Activated CD4-positive, alpha-beta memory T cell treated with anti-CD3 and anti-CD28 coated beads, Interleukin-2, amount 10 ng/mL, durations not matched to agents 7 days and 5 days (primary cell): ENCODE results near the gene MYO7A. TPM values are rescaled to one million over a fixed set of nuclear protein-coding genes. Genes with fewer than 3 reads are reported as not detected.
A peak's percentile ranks its signal among the peaks of the same experiment; 100 is the strongest.

Source experiments
- CTCF ChIA-PET: fragments of 350-600 bp; sonication (Branson Sonifier 250); formaldehyde crosslinking; loops from one replicate; lab custom pipeline; 2021; ENCODE audit warnings: antibody characterized with exemption, inconsistent platforms; lab: Charles Lee
- POLR2A ChIA-PET: fragments of 350-600 bp; sonication (Branson Sonifier 250); formaldehyde crosslinking; loops from one replicate; lab custom pipeline; 2021; ENCODE audit warnings: antibody characterized with exemption; lab: Charles Lee
- DNase-seq: peaks from one replicate; pipeline ENCODE4 v3.0.0-alpha.2; 2020
- H3K27ac Mint-ChIP-seq: one replicate; pipeline ENCODE4 v1.8.0; 2021; ENCODE audit warnings: mild to moderate bottlenecking, mixed read lengths
- H3K27me3 Mint-ChIP-seq: one replicate; pipeline ENCODE4 v1.8.0; 2021; ENCODE audit warnings: mixed read lengths
- H3K36me3 Mint-ChIP-seq: one replicate; pipeline ENCODE4 v1.8.0; 2021; ENCODE audit warnings: low read depth, mixed read lengths
- H3K4me1 Mint-ChIP-seq: one replicate; pipeline ENCODE4 v1.8.0; 2021; ENCODE audit warnings: mixed read lengths
- H3K4me3 Mint-ChIP-seq: one replicate; pipeline ENCODE4 v1.8.0; 2021; ENCODE audit warnings: mild to moderate bottlenecking, mixed read lengths
- H3K9me3 Mint-ChIP-seq: one replicate; pipeline ENCODE4 v1.8.0; 2021; ENCODE audit warnings: mixed read lengths
- total RNA-seq, 2 experiments: library from RNA; stranded (reverse); gene quantifications; one replicate each; pipeline ENCODE4 v1.2.3, GENCODE V29; 2021

MYO7A gene
- total RNA-seq = under 1 TPM; 0.35 to 0.50 TPM

DNA sequence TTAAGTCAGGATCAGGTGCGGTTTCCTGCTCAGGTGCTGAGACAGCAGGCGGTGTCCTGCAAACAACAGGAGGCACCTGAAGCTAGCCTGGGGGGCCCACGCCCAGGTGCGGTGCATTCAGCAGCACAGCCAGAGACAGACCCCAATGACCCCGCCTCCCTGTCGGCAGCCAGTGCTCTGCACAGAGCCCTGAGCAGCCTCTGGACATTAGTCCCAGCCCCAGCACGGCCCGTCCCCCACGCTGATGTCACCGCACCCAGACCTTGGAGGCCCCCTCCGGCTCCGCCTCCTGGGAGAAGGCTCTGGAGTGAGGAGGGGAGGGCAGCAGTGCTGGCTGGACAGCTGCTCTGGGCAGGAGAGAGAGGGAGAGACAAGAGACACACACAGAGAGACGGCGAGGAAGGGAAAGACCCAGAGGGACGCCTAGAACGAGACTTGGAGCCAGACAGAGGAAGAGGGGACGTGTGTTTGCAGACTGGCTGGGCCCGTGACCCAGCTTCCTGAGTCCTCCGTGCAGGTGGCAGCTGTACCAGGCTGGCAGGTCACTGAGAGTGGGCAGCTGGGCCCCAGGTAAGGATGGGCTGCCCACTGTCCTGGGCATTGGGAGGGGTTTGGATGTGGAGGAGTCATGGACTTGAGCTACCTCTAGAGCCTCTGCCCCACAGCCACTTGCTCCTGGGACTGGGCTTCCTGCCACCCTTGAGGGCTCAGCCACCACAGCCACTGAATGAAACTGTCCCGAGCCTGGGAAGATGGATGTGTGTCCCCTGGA is at the start of gene MYO7A:
MYO7A (plus strand) TSS at position 327 of the 772 bp plus-strand sequence. CDS start 2,389 bp downstream, outside the sequence.
- ChIA-PET POLR2A (interaction anchor here (0.6 to 1.1 kb wide), 2 partner anchors 59 to 1219 kb away, joined by 3 read pairs; no protein-coding TSS in a partner anchor), CTCF (interaction anchor here (0.9 to 3.5 kb wide), 24 partner anchors 9 to 491 kb away, joined by 3 to 91 read pairs (median 6); no protein-coding TSS in a partner anchor)
- H3K4me1 Mint-ChIP-seq = peaks cover 4% of the 10 kb centered on the region
- peak within 1 kb of the TSS; percentile 39 for H3K4me3 Mint-ChIP-seq
- H3K27me3 Mint-ChIP-seq = peaks cover 3% of the 10 kb centered on the region
- H3K27ac Mint-ChIP-seq = no peak within 1 kb of the TSS
- H3K36me3 Mint-ChIP-seq = no peaks in the 10 kb centered on the region
- no peak for DNase-seq
- no peaks in the 10 kb centered on the region for H3K9me3 Mint-ChIP-seq

DNA sequence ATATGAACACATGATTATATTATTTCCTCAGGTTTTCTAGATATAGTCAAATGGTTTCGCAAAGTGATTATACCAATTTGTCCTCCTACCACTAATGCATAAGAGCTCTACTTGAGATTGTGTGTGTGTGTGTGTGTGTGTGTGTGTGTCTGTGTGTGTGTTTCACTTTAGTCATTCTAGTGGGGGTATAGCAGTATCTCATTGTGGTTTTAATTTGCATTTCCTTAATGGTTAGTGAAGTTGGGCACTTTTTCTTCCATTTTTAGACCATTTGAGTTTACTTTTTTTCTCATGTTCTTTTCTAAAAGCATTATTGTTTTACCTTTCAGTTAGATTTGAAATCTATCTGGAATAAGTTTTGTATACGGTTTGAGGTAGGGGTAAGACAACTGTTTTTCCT is 48.4 kb upstream of the MYO7A start:
- Mint-ChIP-seq H3K36me3 (no peaks in the 10 kb centered on the region), H3K27ac (no peak overlapping the region), H3K9me3 (no peaks in the 10 kb centered on the region), H3K27me3 (peaks cover 11% of the 10 kb centered on the region), H3K4me1 (peaks cover 15% of the 10 kb centered on the region), H3K4me3 (no peak overlapping the region)
- no peak for DNase-seq
- ChIA-PET POLR2A (no interaction called here), CTCF (interaction anchor here (1.2 kb wide), 1 partner anchor 14 kb away, joined by 4 read pairs; no protein-coding TSS in a partner anchor)

- H3K36me3 Mint-ChIP-seq = no peaks in the 10 kb centered on the region
- CTCF ChIA-PET = interaction anchor here (1.2 to 2.7 kb wide), 2 partner anchors 11 to 13 kb away, joined by 4 to 26 read pairs; no protein-coding TSS in a partner anchor
- no peak overlapping the region for H3K4me3 Mint-ChIP-seq
- no peaks in the 10 kb centered on the region for H3K9me3 Mint-ChIP-seq
- DNase-seq = no peak
- POLR2A ChIA-PET = no interaction called here
- peaks cover 15% of the 10 kb centered on the region for H3K4me1 Mint-ChIP-seq
- no peak overlapping the region for H3K27ac Mint-ChIP-seq
- H3K27me3 Mint-ChIP-seq = peaks cover 11% of the 10 kb centered on the region
Measured at GRCh38 chr11:77080643-77081210, 47.3 kb upstream of the MYO7A start.

DNA sequence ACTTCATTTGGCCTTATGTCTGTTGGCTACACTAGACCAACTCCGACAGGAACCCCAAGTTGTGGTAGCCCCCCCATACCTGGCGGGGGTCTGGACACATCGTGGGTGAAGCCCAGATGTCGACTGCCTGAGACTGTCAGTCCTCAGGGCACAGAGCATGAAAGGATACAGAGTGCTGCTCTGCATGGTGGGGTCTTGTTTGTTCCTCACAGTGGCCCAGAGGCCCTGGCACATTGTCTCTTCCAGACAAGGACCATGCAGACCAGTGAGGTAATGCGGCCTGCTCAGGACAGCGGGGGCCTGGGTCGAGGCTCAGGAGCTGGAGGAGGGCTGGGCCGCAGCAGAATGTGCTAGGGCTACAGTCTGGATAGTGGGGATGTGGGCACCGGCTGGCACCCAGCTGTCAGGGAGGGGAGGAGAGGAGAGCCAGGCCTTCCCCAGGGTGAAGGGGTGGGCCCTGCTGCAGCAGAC is 46.6 kb upstream of the MYO7A start:
- no peak overlapping the region for H3K27ac Mint-ChIP-seq
- POLR2A ChIA-PET = interaction anchor here (0.9 to 1.7 kb wide), 3 partner anchors 8 to 17 kb away, joined by 3 to 12 read pairs (median 10); no protein-coding TSS in a partner anchor

DNA sequence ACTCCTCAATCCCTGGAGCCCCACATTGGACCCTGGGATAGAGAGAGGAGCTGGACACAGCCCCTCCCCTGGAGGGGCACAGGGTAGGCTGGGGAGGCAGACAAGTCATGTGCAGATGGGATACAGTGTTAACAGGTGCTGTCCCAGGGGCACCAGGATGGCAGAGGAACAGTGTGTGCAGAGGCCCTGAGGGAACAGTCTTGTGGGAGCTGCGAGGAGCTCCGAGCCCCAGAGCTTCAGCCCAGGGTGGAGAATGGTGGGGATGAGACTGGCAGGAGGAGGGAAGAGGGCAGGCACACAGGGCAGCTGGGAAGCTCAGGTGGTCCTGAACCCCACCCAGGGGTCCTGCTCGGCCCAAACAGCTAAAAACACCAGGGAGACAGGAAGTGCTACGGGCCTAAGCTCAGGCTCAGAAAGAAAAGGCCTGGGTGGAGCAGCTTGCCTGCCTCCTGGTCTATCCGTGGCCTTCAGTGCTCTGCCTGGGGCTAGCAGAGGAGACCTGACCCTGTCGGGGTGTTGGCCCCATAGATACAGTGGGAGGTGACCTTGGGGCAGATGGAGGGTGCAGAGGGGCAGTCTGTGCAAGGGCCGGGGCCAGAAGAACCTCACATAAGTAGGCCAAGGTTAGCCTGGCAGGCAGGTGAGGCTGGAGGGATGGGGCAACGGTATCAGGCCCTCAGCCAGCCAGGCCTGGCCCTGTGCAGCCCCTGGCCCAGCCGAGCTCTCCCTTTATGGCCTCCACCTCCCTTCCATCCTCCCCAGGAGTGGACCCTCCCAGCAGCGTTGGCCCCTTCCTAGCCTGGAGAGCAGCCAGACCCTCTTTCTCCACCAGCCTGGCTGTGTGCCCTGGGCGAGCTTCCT is 45.8 kb upstream of the MYO7A start:
- Mint-ChIP-seq H3K27ac (peak overlapping the region; percentile 91), H3K36me3 (no peaks in the 10 kb centered on the region), H3K9me3 (no peaks in the 10 kb centered on the region), H3K4me3 (peak overlapping the region; percentile 58), H3K4me1 (peaks cover 15% of the 10 kb centered on the region), H3K27me3 (peaks cover 8% of the 10 kb centered on the region)
- no peak for DNase-seq
- POLR2A ChIA-PET = interaction anchor here (0.6 to 1.7 kb wide), 7 partner anchors 9 to 365 kb away, joined by 3 to 12 read pairs (median 3); partner anchors contain the start of gene CAPN5
- CTCF ChIA-PET = interaction anchor here (0.8 to 2.7 kb wide), 5 partner anchors 9 to 46 kb away, joined by 3 to 26 read pairs (median 4); partner anchors contain the start of genes CAPN5 and MYO7A

More for the DNA sequence above, 46.6 kb upstream of the MYO7A start:
- H3K4me1 Mint-ChIP-seq = peaks cover 15% of the 10 kb centered on the region
- no peak overlapping the region for H3K4me3 Mint-ChIP-seq
- no peaks in the 10 kb centered on the region for H3K36me3 Mint-ChIP-seq
- DNase-seq = no peak
- peaks cover 10% of the 10 kb centered on the region for H3K27me3 Mint-ChIP-seq
- CTCF ChIA-PET = interaction anchor here (0.8 to 2.7 kb wide), 4 partner anchors 10 to 46 kb away, joined by 3 to 26 read pairs (median 4); partner anchors contain the start of gene MYO7A
- no peaks in the 10 kb centered on the region for H3K9me3 Mint-ChIP-seq

DNA sequence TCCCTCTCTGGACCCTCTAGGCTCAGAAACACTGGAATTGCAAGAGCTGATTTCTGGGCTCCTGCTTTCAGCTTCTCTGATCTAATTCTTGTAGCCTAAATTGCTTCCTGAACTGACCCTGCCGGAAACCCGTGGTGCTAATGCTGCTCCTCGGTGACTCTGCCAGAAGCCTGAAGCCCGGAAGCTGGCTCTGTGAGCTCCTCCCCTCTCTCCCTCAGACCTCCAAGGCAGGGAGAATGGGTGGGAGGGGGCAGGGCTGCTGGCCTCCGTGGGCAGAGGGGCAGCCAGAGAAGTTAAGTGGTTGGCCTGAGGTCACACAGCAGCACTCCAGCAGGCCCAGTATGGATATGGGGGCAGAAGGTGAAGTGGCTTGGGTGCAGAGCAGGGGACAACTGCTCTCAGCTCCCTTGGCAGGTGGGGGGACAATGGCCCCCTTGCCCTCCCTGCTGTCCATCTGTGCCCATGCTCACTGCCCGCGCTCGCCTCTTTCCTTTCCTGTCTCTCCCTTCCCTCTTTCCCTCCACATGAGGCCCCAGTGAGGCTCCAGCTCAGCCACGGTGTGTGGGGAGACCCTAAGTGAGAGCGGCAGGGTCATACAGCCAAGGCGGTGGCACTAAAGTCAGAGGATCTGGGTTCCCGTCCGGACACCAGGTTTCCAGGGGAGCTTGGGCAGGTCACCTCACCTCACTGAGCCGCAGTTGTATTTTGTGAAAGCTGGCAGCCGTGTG is 45.0 kb upstream of the MYO7A start:
- H3K9me3 Mint-ChIP-seq = no peaks in the 10 kb centered on the region
- ChIA-PET POLR2A (interaction anchor here (0.6 to 1.7 kb wide), 6 partner anchors 8 to 364 kb away, joined by 3 to 12 read pairs (median 4); partner anchors contain the start of gene CAPN5), CTCF (interaction anchor here (1.1 to 2.7 kb wide), 3 partner anchors 9 to 46 kb away, joined by 3 to 26 read pairs (median 4); partner anchors contain the start of gene MYO7A)
- no peaks in the 10 kb centered on the region for H3K36me3 Mint-ChIP-seq
- H3K4me1 Mint-ChIP-seq = peaks cover 15% of the 10 kb centered on the region
- H3K4me3 Mint-ChIP-seq = peak overlapping the region; percentile 58
- H3K27ac Mint-ChIP-seq = peak overlapping the region; percentile 91
- peak; percentile 69 for DNase-seq
- H3K27me3 Mint-ChIP-seq = peaks cover 4% of the 10 kb centered on the region

DNA sequence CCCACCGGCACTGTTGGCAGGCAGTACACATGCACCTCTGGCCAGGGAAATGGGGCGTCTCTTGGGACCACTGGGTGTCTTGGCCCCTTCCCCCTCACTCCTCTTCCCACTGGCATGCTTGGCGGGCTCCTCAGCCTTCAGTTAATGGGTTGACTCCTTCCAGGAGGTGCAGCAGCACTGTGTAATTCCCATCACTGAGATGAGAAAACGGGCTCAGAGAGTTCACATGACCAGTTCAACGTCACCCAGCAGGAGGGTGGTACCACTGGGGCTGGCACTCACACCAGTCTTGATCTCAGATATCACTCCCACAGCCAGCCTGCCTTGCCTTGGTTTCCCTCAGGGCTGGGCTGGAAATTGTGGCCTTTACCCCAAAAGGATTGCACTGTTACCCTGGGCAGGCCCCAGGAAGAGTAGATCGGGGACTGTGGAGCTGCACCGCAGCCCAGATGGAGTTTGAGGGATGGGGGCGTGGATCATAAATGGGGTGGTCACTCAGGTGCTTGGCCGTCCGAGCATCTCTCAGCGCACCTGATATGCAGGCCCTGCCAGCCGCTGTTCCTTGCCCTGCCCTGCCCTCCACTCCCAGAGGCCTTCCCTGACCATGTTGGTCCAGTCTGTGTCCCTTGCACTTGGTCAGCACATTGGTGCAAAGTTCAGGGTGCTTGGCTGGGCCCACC is 44.3 kb upstream of the MYO7A start:
- Mint-ChIP-seq H3K27ac (no peak overlapping the region), H3K27me3 (no peaks in the 10 kb centered on the region), H3K4me1 (peaks cover 15% of the 10 kb centered on the region), H3K9me3 (no peaks in the 10 kb centered on the region), H3K4me3 (no peak overlapping the region), H3K36me3 (no peaks in the 10 kb centered on the region)
- CTCF ChIA-PET = no interaction called here
- POLR2A ChIA-PET = interaction anchor here (0.9 kb wide), 1 partner anchor 16 kb away, joined by 3 read pairs; the partner anchor contains the start of gene CAPN5
- no peak for DNase-seq

DNA sequence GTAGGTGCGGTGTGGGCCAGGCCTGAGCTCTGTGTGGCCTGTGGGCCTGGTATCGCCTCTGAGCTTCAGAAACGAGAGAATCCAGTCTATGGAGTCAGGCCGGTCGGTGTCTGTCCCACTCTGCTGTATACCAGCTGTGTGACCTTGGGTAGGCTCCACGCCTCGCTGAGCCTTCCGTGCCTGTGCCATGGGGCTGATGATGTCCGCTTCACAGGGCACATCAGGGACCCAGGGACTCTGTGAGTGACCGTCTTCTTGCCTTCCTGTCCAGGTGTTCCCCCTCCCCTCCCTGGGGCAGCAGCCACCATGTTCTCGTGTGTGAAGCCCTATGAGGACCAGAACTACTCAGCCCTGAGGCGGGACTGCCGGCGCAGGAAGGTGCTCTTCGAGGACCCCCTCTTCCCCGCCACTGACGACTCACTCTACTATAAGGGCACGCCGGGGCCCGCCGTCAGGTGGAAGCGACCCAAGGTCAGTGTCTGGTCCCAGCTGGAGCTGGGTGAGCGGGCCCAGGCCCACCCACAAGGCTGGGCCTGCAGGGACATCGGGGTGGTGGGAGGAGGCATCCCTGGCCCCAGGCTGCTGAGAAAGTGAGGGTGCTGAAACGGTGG is 43.4 kb upstream of the MYO7A start:
- no peaks in the 10 kb centered on the region for H3K36me3 Mint-ChIP-seq
- ChIA-PET CTCF (no interaction called here), POLR2A (no interaction called here)
- H3K9me3 Mint-ChIP-seq = no peaks in the 10 kb centered on the region
- H3K4me1 Mint-ChIP-seq = peaks cover 15% of the 10 kb centered on the region
- H3K4me3 Mint-ChIP-seq = no peak overlapping the region
- H3K27me3 Mint-ChIP-seq = no peaks in the 10 kb centered on the region
- peak overlapping the region; percentile 49 for H3K27ac Mint-ChIP-seq
- no peak for DNase-seq

- no peaks in the 10 kb centered on the region for H3K36me3 Mint-ChIP-seq
- no peak for DNase-seq
- peaks cover 15% of the 10 kb centered on the region for H3K4me1 Mint-ChIP-seq
- POLR2A ChIA-PET = no interaction called here
- no peaks in the 10 kb centered on the region for H3K27me3 Mint-ChIP-seq
- CTCF ChIA-PET = no interaction called here
- H3K27ac Mint-ChIP-seq = no peak overlapping the region
- H3K4me3 Mint-ChIP-seq = no peak overlapping the region
- no peaks in the 10 kb centered on the region for H3K9me3 Mint-ChIP-seq
Measured at GRCh38 chr11:77085652-77086051, 42.4 kb upstream of the MYO7A start.

DNA sequence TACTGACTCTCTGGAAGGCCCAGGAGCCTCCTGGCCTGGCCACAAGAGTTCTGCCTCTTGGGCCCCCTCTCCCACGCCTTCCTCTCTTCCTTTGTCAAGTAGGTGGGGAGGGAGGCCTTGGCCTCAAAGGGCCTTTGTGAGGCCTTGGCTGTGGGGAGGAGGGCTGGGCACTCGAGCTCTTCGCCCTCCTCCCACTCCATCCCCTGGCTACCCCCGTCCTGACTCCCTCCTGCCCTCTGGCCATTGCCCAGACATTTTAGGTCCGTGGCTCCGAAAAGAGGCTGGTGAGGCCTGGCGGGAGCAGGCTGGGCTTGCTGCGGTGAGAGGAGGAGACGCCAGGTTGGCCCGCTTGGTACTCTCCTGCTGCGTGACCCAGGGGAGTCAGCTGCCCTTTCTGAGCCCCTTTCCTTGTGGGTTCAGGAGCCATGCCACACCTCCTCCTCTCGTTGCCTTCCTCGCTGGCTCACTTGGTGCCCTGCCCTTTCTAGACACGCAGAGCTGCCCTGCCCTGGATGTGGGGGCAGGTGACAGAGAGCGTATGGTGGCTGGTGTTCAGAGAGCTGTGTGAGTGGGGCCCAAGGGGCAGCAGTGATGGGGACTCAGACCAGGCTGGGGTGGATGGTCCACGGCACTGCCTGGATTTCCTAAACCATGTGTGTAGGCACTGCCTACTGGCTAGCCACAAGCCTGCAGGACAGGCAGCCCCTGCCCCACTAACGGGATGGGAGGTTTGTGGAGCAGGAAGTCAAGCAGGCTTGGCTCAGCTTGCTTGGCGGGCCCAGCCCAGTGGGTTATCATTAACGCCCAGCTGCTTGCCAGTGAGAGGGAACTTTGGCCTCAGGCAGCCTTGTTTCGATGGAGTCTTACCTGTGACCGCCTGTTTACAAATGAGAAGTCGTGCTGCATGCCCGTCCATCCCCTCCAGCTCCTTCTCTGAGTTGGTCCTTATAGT is 41.2 kb upstream of the MYO7A start:
- no peak overlapping the region for H3K4me3 Mint-ChIP-seq
- no peak overlapping the region for H3K27ac Mint-ChIP-seq
- CTCF ChIA-PET = no interaction called here
- H3K36me3 Mint-ChIP-seq = no peaks in the 10 kb centered on the region
- no peaks in the 10 kb centered on the region for H3K9me3 Mint-ChIP-seq
- POLR2A ChIA-PET = interaction anchor here (0.7 kb wide), 1 partner anchor 283 kb away, joined by 3 read pairs; no protein-coding TSS in a partner anchor
- no peaks in the 10 kb centered on the region for H3K27me3 Mint-ChIP-seq
- peaks cover 20% of the 10 kb centered on the region for H3K4me1 Mint-ChIP-seq
- no peak for DNase-seq
